ENCODE data around the gene VGLL4.

DNA sequence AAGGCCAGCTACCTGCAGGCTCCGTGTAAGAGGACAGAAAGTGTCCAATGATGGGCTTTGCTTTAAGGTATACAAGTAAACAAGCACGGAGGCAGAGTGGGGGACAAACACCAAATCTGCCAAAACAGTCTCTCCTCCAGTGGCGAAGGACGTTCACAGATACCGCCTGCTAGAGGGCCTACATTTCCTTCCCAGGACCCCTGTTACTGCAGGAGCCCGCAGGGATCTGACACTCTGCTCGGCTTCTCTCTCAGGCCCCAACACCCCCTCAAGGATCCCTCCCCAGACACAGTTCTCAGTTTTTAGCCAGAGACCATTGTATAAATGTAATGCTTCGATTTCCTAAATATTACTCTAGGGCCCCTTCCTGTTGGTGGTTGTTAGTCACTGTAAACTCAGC, 46.0 kb upstream of the VGLL4 start:
- TF ChIP-seq, protein P1, sequence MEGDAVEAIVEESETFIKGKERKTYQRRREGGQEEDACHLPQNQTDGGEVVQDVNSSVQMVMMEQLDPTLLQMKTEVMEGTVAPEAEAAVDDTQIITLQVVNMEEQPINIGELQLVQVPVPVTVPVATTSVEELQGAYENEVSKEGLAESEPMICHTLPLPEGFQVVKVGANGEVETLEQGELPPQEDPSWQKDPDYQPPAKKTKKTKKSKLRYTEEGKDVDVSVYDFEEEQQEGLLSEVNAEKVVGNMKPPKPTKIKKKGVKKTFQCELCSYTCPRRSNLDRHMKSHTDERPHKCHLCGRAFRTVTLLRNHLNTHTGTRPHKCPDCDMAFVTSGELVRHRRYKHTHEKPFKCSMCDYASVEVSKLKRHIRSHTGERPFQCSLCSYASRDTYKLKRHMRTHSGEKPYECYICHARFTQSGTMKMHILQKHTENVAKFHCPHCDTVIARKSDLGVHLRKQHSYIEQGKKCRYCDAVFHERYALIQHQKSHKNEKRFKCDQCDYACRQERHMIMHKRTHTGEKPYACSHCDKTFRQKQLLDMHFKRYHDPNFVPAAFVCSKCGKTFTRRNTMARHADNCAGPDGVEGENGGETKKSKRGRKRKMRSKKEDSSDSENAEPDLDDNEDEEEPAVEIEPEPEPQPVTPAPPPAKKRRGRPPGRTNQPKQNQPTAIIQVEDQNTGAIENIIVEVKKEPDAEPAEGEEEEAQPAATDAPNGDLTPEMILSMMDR (IDR thresholded peaks at IDR 0.05) = no peak
- no peak for TF ChIP-seq EZH2 (IDR thresholded peaks at IDR 0.05; ENCODE audit: borderline replicate concordance, insufficient read depth, low read depth, low read length, poor library complexity, severe bottlenecking)

Data from B cell (primary cell).